Liver (tissue), 3 donors: ENCODE data around the gene HIVEP2.

Experiments used
- EGR1 ChIP-seq, 2 donors: IDR thresholded peaks; 2 replicates each; pipeline ENCODE4 v1.6.1; 2016 to 2018; ENCODE audit warnings: antibody characterized with exemption in 2 of 2, low read depth in 2 of 2
- FOXA1 ChIP-seq: IDR thresholded peaks from 2 replicates; pipeline ENCODE4 v1.6.1; 2016; ENCODE audit warnings: antibody characterized with exemption
- GABPA ChIP-seq, 2 donors: IDR thresholded peaks in 1 of 2; conservative IDR thresholded peaks in 1 of 2; 2 replicates each; pipeline ENCODE4 v1.6.1; 2016; ENCODE audit warnings: antibody characterized with exemption in 2 of 2, mild to moderate bottlenecking in 1 of 2, moderate library complexity in 1 of 2
- JUND ChIP-seq, 2 donors: IDR thresholded peaks; 2 replicates each; pipeline ENCODE4 v1.6.1; 2016; ENCODE audit warnings: antibody characterized with exemption in 2 of 2
- RAD21 ChIP-seq, 2 donors: IDR thresholded peaks; 2 replicates each; pipeline ENCODE4 v1.6.1; 2016; ENCODE audit warnings: antibody characterized with exemption in 2 of 2, mild to moderate bottlenecking in 2 of 2
- SP1 ChIP-seq: IDR thresholded peaks from 2 replicates; pipeline ENCODE4 v1.6.1; 2018; ENCODE audit warnings: antibody characterized with exemption, mild to moderate bottlenecking
- TAF1 ChIP-seq: conservative IDR thresholded peaks from 2 replicates; pipeline ENCODE4 v1.6.1; 2016; ENCODE audit warnings: antibody characterized with exemption, mild to moderate bottlenecking
- YY1 ChIP-seq: IDR thresholded peaks from 2 replicates; pipeline ENCODE4 v1.6.1; 2016; ENCODE audit warnings: antibody characterized with exemption, mild to moderate bottlenecking
- TF ChIP-seq, protein P1 (sequence below): IDR thresholded peaks from 2 replicates; pipeline ENCODE4 v1.6.1; 2016; ENCODE audit warnings: antibody characterized with exemption, mild to moderate bottlenecking
- TF ChIP-seq, protein P2 (sequence below): fragments of 150-350 bp; IDR thresholded peaks from 2 replicates; pipeline ENCODE4 v1.5.1; 2017; ENCODE audit warnings: improper control_type of control experiment, low read depth, low read length; ENCODE audit not compliant: missing input control
- TF ChIP-seq, protein P3 (sequence below): IDR thresholded peaks from 2 replicates; pipeline ENCODE4 v1.6.1; 2016; ENCODE audit warnings: antibody characterized with exemption
- TF ChIP-seq, protein P4 (sequence below): IDR thresholded peaks from 2 replicates; pipeline ENCODE4 v1.6.1; 2016; ENCODE audit warnings: antibody characterized with exemption
- TF ChIP-seq, protein P5 (sequence below): IDR thresholded peaks from 2 replicates; pipeline ENCODE4 v1.6.1; 2016; ENCODE audit warnings: antibody characterized with exemption
- donor health status: healthy.
- donor health status: healthy.

DNA sequence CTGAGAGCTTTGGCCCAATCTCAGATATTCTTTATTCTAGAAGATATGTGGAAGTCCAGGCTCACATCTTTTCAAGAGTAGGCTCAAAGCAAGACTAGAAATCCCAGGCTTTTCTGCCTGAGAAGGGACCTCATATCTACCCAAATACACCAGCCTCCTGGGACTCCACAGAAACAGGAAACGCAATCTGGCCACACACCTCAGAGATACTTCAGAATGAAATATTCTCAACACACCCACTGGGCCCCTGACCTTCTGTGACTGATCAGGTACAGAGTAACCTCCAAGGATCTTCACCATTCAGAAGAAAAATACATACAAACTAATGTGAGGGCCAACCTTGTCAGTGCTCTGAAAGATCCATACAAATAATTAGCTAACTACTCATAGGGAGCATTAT is 183.2 kb downstream of the HIVEP2 start:
- TF ChIP-seq, protein P1, sequence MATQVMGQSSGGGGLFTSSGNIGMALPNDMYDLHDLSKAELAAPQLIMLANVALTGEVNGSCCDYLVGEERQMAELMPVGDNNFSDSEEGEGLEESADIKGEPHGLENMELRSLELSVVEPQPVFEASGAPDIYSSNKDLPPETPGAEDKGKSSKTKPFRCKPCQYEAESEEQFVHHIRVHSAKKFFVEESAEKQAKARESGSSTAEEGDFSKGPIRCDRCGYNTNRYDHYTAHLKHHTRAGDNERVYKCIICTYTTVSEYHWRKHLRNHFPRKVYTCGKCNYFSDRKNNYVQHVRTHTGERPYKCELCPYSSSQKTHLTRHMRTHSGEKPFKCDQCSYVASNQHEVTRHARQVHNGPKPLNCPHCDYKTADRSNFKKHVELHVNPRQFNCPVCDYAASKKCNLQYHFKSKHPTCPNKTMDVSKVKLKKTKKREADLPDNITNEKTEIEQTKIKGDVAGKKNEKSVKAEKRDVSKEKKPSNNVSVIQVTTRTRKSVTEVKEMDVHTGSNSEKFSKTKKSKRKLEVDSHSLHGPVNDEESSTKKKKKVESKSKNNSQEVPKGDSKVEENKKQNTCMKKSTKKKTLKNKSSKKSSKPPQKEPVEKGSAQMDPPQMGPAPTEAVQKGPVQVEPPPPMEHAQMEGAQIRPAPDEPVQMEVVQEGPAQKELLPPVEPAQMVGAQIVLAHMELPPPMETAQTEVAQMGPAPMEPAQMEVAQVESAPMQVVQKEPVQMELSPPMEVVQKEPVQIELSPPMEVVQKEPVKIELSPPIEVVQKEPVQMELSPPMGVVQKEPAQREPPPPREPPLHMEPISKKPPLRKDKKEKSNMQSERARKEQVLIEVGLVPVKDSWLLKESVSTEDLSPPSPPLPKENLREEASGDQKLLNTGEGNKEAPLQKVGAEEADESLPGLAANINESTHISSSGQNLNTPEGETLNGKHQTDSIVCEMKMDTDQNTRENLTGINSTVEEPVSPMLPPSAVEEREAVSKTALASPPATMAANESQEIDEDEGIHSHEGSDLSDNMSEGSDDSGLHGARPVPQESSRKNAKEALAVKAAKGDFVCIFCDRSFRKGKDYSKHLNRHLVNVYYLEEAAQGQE = no peak
- TF ChIP-seq, protein P2, sequence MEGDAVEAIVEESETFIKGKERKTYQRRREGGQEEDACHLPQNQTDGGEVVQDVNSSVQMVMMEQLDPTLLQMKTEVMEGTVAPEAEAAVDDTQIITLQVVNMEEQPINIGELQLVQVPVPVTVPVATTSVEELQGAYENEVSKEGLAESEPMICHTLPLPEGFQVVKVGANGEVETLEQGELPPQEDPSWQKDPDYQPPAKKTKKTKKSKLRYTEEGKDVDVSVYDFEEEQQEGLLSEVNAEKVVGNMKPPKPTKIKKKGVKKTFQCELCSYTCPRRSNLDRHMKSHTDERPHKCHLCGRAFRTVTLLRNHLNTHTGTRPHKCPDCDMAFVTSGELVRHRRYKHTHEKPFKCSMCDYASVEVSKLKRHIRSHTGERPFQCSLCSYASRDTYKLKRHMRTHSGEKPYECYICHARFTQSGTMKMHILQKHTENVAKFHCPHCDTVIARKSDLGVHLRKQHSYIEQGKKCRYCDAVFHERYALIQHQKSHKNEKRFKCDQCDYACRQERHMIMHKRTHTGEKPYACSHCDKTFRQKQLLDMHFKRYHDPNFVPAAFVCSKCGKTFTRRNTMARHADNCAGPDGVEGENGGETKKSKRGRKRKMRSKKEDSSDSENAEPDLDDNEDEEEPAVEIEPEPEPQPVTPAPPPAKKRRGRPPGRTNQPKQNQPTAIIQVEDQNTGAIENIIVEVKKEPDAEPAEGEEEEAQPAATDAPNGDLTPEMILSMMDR = no peak
- TF ChIP-seq YY1 (no peak), GABPA (IDR thresholded peaks at IDR 0.05 in 1 of 2, conservative IDR thresholded peaks at IDR 0.05 in 1 of 2) (no peak), RAD21 (IDR thresholded peaks at IDR 0.05) (no peak), JUND (IDR thresholded peaks at IDR 0.05) (no peak), EGR1 (IDR thresholded peaks at IDR 0.05; ENCODE audit: low read depth in 2 of 2) (no peak), FOXA1 (no peak), TAF1 (no peak), SP1 (no peak)
- TF ChIP-seq, protein P3, sequence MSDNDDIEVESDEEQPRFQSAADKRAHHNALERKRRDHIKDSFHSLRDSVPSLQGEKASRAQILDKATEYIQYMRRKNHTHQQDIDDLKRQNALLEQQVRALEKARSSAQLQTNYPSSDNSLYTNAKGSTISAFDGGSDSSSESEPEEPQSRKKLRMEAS = no peak
- TF ChIP-seq, protein P4, sequence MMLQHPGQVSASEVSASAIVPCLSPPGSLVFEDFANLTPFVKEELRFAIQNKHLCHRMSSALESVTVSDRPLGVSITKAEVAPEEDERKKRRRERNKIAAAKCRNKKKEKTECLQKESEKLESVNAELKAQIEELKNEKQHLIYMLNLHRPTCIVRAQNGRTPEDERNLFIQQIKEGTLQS = no peak
- TF ChIP-seq, protein P5, sequence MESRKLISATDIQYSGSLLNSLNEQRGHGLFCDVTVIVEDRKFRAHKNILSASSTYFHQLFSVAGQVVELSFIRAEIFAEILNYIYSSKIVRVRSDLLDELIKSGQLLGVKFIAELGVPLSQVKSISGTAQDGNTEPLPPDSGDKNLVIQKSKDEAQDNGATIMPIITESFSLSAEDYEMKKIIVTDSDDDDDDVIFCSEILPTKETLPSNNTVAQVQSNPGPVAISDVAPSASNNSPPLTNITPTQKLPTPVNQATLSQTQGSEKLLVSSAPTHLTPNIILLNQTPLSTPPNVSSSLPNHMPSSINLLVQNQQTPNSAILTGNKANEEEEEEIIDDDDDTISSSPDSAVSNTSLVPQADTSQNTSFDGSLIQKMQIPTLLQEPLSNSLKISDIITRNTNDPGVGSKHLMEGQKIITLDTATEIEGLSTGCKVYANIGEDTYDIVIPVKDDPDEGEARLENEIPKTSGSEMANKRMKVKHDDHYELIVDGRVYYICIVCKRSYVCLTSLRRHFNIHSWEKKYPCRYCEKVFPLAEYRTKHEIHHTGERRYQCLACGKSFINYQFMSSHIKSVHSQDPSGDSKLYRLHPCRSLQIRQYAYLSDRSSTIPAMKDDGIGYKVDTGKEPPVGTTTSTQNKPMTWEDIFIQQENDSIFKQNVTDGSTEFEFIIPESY = no peak
